Activated T-helper 1 cell treated with anti-CD3 and anti-CD28 coated beads, Interleukin-2, amount 50 U/mL, for 16 hours (primary cell): Measurements from ENCODE around the gene DIS3L2.

Experiments used
- DNase-seq, 2 donors: peaks; one replicate each; pipeline ENCODE4 v3.0.0-alpha.2; 2020; ENCODE audit warnings: low read depth in 1 of 2, low spot score in 1 of 2

The DIS3L2 gene

GRCh38 chr2:232260075-232260474 lies 298.6 kb downstream of the DIS3L2 start:
- no peak for DNase-seq

- DNase-seq: no peak
These were observed 300.3 kb downstream of the DIS3L2 start for GRCh38 chr2:232261776-232262175.

GRCh38 chr2:232263295-232263694 lies 301.8 kb downstream of the DIS3L2 start:
- no peak for DNase-seq

GRCh38 chr2:232264081-232264480 lies 302.6 kb downstream of the DIS3L2 start:
- DNase-seq: no peak

GRCh38 chr2:232265329-232265728 lies 303.8 kb downstream of the DIS3L2 start:
- DNase-seq: no peak

- no peak for DNase-seq
These were observed 307.2 kb downstream of the DIS3L2 start for GRCh38 chr2:232268636-232269165.

- DNase-seq: no peak
These were observed 308.4 kb downstream of the DIS3L2 start for GRCh38 chr2:232269867-232270266.

GRCh38 chr2:232273903-232274643 lies 312.6 kb downstream of the DIS3L2 start:
- DNase-seq: no peak

GRCh38 chr2:232275670-232276069 lies 314.2 kb downstream of the DIS3L2 start:
- no peak for DNase-seq

GRCh38 chr2:232276084-232276732 lies 314.7 kb downstream of the DIS3L2 start:
- no peak for DNase-seq

GRCh38 chr2:232276733-232277313 lies 315.3 kb downstream of the DIS3L2 start:
- DNase-seq: no peak

- DNase-seq: no peak
These were observed 317.0 kb downstream of the DIS3L2 start for GRCh38 chr2:232278534-232278933.

- DNase-seq: no peak
These were observed 318.8 kb downstream of the DIS3L2 start for GRCh38 chr2:232280341-232280740.

- no peak for DNase-seq
These were observed 320.5 kb downstream of the DIS3L2 start for GRCh38 chr2:232281858-232282507.

- no peak for DNase-seq
These were observed 321.1 kb downstream of the DIS3L2 start for GRCh38 chr2:232282508-232283055.

GRCh38 chr2:232286001-232286868 lies 324.7 kb downstream of the DIS3L2 start:
- no peak for DNase-seq

- no peak for DNase-seq
These were observed 325.8 kb downstream of the DIS3L2 start for GRCh38 chr2:232287316-232287715.

- DNase-seq: no peak
These were observed 327.0 kb downstream of the DIS3L2 start for GRCh38 chr2:232288489-232289030.

GRCh38 chr2:232290668-232291067 lies 329.2 kb downstream of the DIS3L2 start:
- no peak for DNase-seq

GRCh38 chr2:232291343-232291742 lies 329.8 kb downstream of the DIS3L2 start:
- DNase-seq: no peak
